ENCODE measurements around the gene PPP2R2D. TPM values are rescaled to one million over a fixed set of nuclear protein-coding genes. Genes with fewer than 3 reads are reported as not detected.
A peak's percentile ranks its signal among the peaks of the same experiment; 100 is the strongest.

The PPP2R2D gene
- total RNA-seq, 2 experiments from 2014 or later = 32.6 to 32.9 TPM

DNA sequence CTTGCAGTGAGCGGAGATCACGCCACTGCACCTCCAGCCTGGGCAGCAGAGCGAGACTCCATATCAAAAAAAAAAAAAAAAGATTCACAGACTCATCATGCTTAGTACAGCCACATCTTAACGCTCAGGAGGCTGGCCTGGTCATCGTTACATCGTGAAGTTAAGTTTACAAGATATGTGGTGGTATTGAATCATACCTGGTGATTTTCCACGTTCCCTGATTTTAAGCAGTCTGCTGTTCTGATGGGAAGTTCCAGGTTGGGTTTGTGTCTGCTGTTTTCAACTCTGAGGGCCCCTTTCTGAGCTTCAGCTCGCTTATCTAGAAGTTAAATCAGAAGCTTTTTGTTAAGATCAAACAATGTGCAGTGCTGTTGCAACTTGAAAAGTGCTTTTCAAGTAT is 6.9 kb downstream of the PPP2R2D start:
- Mint-ChIP-seq H3K4me3 (peak overlapping the region; percentile 86), H3K27me3 (no peaks in the 10 kb centered on the region), H3K4me1 (ENCODE audit: low read depth) (peaks cover 88% of the 10 kb centered on the region), H3K36me3 (ENCODE audit: low read depth) (peaks cover 63% of the 10 kb centered on the region), H3K27ac (peak overlapping the region; percentile 96), H3K9me3 (no peaks in the 10 kb centered on the region)
- intact Hi-C loops (cut with DNase I, micrococcal nuclease) = no loop called here
- peaks cover 82% of the 10 kb centered on the region for H3K4me1 ChIP-seq (ENCODE audit: insufficient read depth, low read length)
- peak; percentile 42 for ATAC-seq (ENCODE audit: poor library complexity)
- ChIA-PET POLR2A (interaction anchor here (0.7 to 2.5 kb wide), 9 partner anchors 22 to 115 kb away, joined by 3 to 13 read pairs (median 4); no protein-coding TSS in a partner anchor), CTCF (interaction anchor here (0.7 kb wide), 1 partner anchor 1236 kb away, joined by 3 read pairs; no protein-coding TSS in a partner anchor)
- H3K27ac ChIP-seq (ENCODE audit: low read depth in 1 of 2, low read length in 2 of 2) = peak overlapping the region; percentile 31 to 46
- H3K4me3 ChIP-seq (ENCODE audit: low read length) = no peak overlapping the region
- DNase-seq = peak in 4 of 14 experiments; percentile 27 to 69 (median 48)
- peaks cover 23% of the 10 kb centered on the region for H3K36me3 ChIP-seq (ENCODE audit: insufficient read depth, low read length)
- TF ChIP-seq, protein P1, sequence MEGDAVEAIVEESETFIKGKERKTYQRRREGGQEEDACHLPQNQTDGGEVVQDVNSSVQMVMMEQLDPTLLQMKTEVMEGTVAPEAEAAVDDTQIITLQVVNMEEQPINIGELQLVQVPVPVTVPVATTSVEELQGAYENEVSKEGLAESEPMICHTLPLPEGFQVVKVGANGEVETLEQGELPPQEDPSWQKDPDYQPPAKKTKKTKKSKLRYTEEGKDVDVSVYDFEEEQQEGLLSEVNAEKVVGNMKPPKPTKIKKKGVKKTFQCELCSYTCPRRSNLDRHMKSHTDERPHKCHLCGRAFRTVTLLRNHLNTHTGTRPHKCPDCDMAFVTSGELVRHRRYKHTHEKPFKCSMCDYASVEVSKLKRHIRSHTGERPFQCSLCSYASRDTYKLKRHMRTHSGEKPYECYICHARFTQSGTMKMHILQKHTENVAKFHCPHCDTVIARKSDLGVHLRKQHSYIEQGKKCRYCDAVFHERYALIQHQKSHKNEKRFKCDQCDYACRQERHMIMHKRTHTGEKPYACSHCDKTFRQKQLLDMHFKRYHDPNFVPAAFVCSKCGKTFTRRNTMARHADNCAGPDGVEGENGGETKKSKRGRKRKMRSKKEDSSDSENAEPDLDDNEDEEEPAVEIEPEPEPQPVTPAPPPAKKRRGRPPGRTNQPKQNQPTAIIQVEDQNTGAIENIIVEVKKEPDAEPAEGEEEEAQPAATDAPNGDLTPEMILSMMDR (IDR thresholded peaks at IDR 0.05) = no peak
- H3K27me3 ChIP-seq (ENCODE audit: control insufficient read depth in 1 of 2, insufficient read depth in 2 of 2, low read length in 2 of 2) = no peaks in the 10 kb centered on the region
- no peaks in the 10 kb centered on the region for H3K9me3 ChIP-seq (ENCODE audit: control insufficient read depth in 1 of 2, insufficient read depth in 1 of 2, low read length in 2 of 2)

DNA sequence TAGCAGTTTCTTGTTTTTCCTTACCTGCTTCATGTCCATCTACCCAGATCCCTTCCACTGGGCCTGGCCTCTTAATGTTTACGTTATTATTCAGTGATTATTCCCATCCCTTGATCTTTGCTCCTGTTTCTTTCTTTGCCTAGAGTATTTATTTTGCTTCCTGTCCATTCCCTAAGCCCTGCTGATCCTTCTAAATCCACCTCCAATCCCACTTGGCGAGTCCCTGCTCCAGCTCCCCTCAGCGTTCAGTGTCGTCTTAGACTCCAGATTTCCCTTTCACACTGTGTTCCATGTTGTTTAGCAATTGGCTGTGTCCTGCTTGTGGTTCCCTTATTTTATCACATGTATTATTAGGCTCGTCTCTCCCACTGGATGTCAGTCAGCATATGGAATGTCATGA is 7.3 kb downstream of the PPP2R2D start:
- Histone ChIP-seq H3K4me3 (ENCODE audit: low read length) (no peak overlapping the region), H3K4me1 (ENCODE audit: insufficient read depth, low read length) (peaks cover 78% of the 10 kb centered on the region), H3K36me3 (ENCODE audit: insufficient read depth, low read length) (peaks cover 24% of the 10 kb centered on the region), H3K27ac (ENCODE audit: low read depth in 1 of 2, low read length in 2 of 2) (peak overlapping the region; percentile 31 to 46), H3K27me3 (ENCODE audit: control insufficient read depth in 1 of 2, insufficient read depth in 2 of 2, low read length in 2 of 2) (no peaks in the 10 kb centered on the region), H3K9me3 (ENCODE audit: control insufficient read depth in 1 of 2, insufficient read depth in 1 of 2, low read length in 2 of 2) (no peaks in the 10 kb centered on the region)
- Mint-ChIP-seq H3K4me3 (peak overlapping the region; percentile 86), H3K9me3 (no peaks in the 10 kb centered on the region), H3K4me1 (ENCODE audit: low read depth) (peaks cover 88% of the 10 kb centered on the region), H3K36me3 (ENCODE audit: low read depth) (peaks cover 64% of the 10 kb centered on the region), H3K27me3 (no peaks in the 10 kb centered on the region), H3K27ac (peak overlapping the region; percentile 96)
- ATAC-seq (ENCODE audit: poor library complexity) (no peak), DNase-seq (no peak)
- TF ChIP-seq, protein P1 (IDR thresholded peaks at IDR 0.05) = no peak
- intact Hi-C loops (cut with DNase I, micrococcal nuclease) = no loop called here
- ChIA-PET CTCF (interaction anchor here (0.7 kb wide), 1 partner anchor 1235 kb away, joined by 3 read pairs; no protein-coding TSS in a partner anchor), POLR2A (interaction anchor here (0.7 to 2.5 kb wide), 9 partner anchors 22 to 114 kb away, joined by 3 to 13 read pairs (median 4); no protein-coding TSS in a partner anchor)

DNA sequence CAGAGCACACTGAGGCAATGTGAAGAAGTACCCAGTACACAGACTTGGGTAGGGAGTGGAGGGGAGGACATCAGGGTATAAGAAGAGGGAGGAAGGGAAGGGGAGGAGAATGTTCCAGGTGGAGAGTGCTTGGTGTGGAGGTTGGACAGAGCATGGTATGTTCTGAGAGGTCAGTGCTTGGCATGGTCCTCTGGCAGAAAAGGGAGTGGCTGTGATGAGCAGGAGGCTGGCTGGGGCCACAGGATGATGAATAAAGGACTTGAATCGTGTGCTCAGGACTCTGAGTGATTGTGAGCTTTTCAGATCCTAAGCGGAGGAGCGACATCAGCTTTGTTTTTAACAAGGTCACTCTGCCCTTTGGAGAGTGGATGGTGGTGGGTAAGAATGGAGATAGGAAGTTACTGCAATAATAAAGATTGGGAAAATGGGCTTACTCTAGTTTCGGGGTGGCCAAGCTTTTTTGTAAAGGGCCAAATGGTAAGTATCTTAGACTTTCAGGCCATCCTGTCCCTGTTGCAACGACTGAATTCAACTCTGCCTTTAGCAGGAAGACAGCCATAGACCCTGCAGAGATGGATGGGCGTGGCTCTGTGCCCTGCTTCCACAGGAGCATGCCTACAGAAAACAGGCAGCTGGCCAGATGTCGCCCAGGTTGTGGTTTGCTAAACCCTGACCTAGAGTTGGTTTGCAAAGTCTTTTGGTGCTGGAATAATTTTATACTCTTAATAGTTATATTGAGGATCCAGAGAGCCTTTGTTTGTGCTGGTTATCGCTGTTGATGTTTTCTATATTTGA is 8.4 kb downstream of the PPP2R2D start:
- ChIA-PET POLR2A (interaction anchor here (2.5 kb wide), 1 partner anchor 63 kb away, joined by 13 read pairs; no protein-coding TSS in a partner anchor), CTCF (no interaction called here)
- H3K27me3 Mint-ChIP-seq = no peaks in the 10 kb centered on the region
- Histone ChIP-seq H3K4me1 (ENCODE audit: insufficient read depth, low read length) (peaks cover 76% of the 10 kb centered on the region), H3K27me3 (ENCODE audit: control insufficient read depth in 1 of 2, insufficient read depth in 2 of 2, low read length in 2 of 2) (no peaks in the 10 kb centered on the region), H3K36me3 (ENCODE audit: insufficient read depth, low read length) (peaks cover 24% of the 10 kb centered on the region), H3K4me3 (ENCODE audit: low read length) (no peak overlapping the region), H3K9me3 (ENCODE audit: control insufficient read depth in 1 of 2, insufficient read depth in 1 of 2, low read length in 2 of 2) (no peaks in the 10 kb centered on the region), H3K27ac (ENCODE audit: low read depth in 1 of 2, low read length in 2 of 2) (peak overlapping the region; percentile 28 to 46)
- peak overlapping the region; percentile 86 for H3K4me3 Mint-ChIP-seq
- H3K4me1 Mint-ChIP-seq (ENCODE audit: low read depth) = peaks cover 92% of the 10 kb centered on the region
- ATAC-seq (ENCODE audit: poor library complexity) (no peak), DNase-seq (peak in 1 of 14 experiments; percentile 29)
- H3K36me3 Mint-ChIP-seq (ENCODE audit: low read depth) = peaks cover 74% of the 10 kb centered on the region
- peak overlapping the region; percentile 96 for H3K27ac Mint-ChIP-seq
- H3K9me3 Mint-ChIP-seq = no peaks in the 10 kb centered on the region
- intact Hi-C loops (cut with DNase I, micrococcal nuclease) = no loop called here
- TF ChIP-seq, protein P1 (IDR thresholded peaks at IDR 0.05) = no peak

Measured in CD4-positive, alpha-beta T cell (primary cell).